Testis (tissue), 2 donors: ENCODE data around the gene NUP50.

Source experiments
- POLR2A ChIP-seq: fragments of 450-650 bp; IDR thresholded peaks from one replicate; pipeline ENCODE4 v1.6.1; 2017; ENCODE audit warnings: antibody characterized with exemption, mild to moderate bottlenecking, moderate library complexity
- TF ChIP-seq, protein P1 (sequence below), 3 experiments: fragments of 450-650 bp in 2 of 3; fragments of 200-600 bp in 1 of 3; sonication (generic) in 1 of 3; IDR thresholded peaks; one replicate each; pipeline ENCODE4 v1.5.1; 2016 to 2019; ENCODE audit warnings: antibody characterized with exemption in 3 of 3, mild to moderate bottlenecking in 2 of 3, moderate library complexity in 1 of 3

DNA sequence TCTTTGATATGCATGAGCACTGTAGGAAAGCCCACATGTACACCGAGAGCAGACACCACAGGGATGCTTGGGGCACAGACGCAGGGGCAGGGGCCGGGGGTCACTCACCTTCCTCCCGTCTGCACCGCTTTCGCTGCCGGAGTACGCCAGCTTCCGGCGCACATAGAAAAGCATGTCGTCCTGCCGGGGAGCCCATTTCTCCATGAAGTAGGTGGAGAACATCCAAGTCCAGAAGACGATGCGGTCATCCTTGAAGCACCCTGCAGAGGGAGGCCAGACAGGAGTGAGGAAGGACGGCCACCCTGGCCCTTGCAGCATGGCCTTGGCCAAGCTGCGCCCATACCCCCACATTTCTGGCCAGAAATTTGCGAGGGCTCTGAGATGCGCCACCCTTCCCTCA lies 48.1 kb downstream of the NUP50 start:
- TF ChIP-seq, protein P1, sequence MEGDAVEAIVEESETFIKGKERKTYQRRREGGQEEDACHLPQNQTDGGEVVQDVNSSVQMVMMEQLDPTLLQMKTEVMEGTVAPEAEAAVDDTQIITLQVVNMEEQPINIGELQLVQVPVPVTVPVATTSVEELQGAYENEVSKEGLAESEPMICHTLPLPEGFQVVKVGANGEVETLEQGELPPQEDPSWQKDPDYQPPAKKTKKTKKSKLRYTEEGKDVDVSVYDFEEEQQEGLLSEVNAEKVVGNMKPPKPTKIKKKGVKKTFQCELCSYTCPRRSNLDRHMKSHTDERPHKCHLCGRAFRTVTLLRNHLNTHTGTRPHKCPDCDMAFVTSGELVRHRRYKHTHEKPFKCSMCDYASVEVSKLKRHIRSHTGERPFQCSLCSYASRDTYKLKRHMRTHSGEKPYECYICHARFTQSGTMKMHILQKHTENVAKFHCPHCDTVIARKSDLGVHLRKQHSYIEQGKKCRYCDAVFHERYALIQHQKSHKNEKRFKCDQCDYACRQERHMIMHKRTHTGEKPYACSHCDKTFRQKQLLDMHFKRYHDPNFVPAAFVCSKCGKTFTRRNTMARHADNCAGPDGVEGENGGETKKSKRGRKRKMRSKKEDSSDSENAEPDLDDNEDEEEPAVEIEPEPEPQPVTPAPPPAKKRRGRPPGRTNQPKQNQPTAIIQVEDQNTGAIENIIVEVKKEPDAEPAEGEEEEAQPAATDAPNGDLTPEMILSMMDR (IDR thresholded peaks at IDR 0.05), result no peak
- no peak for TF ChIP-seq POLR2A
